Measurements from ENCODE around the gene ATP9A.

ATP9A gene

GRCh38 chr20:51710361-51710894 is 57.8 kb downstream of the ATP9A start:
- Histone ChIP-seq H3K36me3 (ENCODE audit: control insufficient read depth in 2 of 2, insufficient read depth in 1 of 2, low read length in 2 of 2) (no peaks in the 10 kb centered on the region; a peak in 1 of 3 replicates), H3K9me3 (ENCODE audit: control insufficient read depth, insufficient read depth, low read depth, low read length) (no peaks in the 10 kb centered on the region), H3K4me3 (ENCODE audit: low read depth, low read length) (no peak overlapping the region), H3K27ac (ENCODE audit: extremely low read depth, low read depth, low read length) (no peak overlapping the region), H3K4me1 (ENCODE audit: control insufficient read depth, insufficient read depth, low read length) (peaks cover 4% of the 10 kb centered on the region; the same call in 1 of the 2 replicates)
- ChIA-PET POLR2A (no interaction called here), CTCF (interaction anchor here (1.2 kb wide), 1 partner anchor 10 kb away, joined by 3 read pairs; no protein-coding TSS in a partner anchor)
- TF ChIP-seq BCL11A (tag by site-specific recombination; IDR thresholded peaks at IDR 0.05; ENCODE audit: low read depth): no peak
- no peak for TF ChIP-seq ZNF776 (tag by site-specific recombination; IDR thresholded peaks at IDR 0.05; ENCODE audit: borderline replicate concordance)
- no peak for TF ChIP-seq ZNF48 (tag by site-specific recombination; IDR thresholded peaks at IDR 0.05)
- TF ChIP-seq, protein P1, sequence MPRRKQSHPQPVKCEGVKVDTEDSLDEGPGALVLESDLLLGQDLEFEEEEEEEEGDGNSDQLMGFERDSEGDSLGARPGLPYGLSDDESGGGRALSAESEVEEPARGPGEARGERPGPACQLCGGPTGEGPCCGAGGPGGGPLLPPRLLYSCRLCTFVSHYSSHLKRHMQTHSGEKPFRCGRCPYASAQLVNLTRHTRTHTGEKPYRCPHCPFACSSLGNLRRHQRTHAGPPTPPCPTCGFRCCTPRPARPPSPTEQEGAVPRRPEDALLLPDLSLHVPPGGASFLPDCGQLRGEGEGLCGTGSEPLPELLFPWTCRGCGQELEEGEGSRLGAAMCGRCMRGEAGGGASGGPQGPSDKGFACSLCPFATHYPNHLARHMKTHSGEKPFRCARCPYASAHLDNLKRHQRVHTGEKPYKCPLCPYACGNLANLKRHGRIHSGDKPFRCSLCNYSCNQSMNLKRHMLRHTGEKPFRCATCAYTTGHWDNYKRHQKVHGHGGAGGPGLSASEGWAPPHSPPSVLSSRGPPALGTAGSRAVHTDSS (tag by site-specific recombination; IDR thresholded peaks at IDR 0.05): no peak
- TF ChIP-seq ZNF114 (tag by site-specific recombination; IDR thresholded peaks at IDR 0.05): no peak
- TF ChIP-seq REPIN1 (tag by site-specific recombination; IDR thresholded peaks at IDR 0.05; ENCODE audit: low read depth): no peak
- no peak for TF ChIP-seq ZNF112 (tag by site-specific recombination; IDR thresholded peaks at IDR 0.05)
- TF ChIP-seq ZNF785 (tag by site-specific recombination; IDR thresholded peaks at IDR 0.05): no peak
- no peak for TF ChIP-seq ZNF311 (tag by site-specific recombination; IDR thresholded peaks at IDR 0.05; ENCODE audit: borderline replicate concordance)
- no peak for TF ChIP-seq ZNF76 (tag by site-specific recombination; IDR thresholded peaks at IDR 0.05; ENCODE audit: borderline replicate concordance, low read depth)
- no peak for TF ChIP-seq FEZF1 (tag by site-specific recombination; IDR thresholded peaks at IDR 0.05)
- TF ChIP-seq KLF7 (tag by site-specific recombination; IDR thresholded peaks at IDR 0.05; ENCODE audit: borderline replicate concordance): no peak
- no peak for TF ChIP-seq GLIS2 (tag by site-specific recombination; IDR thresholded peaks at IDR 0.05)
- no peak for TF ChIP-seq ZSCAN23 (tag by site-specific recombination; IDR thresholded peaks at IDR 0.05)
- no peak for TF ChIP-seq ZNF19 (tag by site-specific recombination; IDR thresholded peaks at IDR 0.05; ENCODE audit: low read depth)
- no peak for TF ChIP-seq ZNF830 (tag by site-specific recombination; IDR thresholded peaks at IDR 0.05; ENCODE audit: low read depth)
- TF ChIP-seq, protein P2, sequence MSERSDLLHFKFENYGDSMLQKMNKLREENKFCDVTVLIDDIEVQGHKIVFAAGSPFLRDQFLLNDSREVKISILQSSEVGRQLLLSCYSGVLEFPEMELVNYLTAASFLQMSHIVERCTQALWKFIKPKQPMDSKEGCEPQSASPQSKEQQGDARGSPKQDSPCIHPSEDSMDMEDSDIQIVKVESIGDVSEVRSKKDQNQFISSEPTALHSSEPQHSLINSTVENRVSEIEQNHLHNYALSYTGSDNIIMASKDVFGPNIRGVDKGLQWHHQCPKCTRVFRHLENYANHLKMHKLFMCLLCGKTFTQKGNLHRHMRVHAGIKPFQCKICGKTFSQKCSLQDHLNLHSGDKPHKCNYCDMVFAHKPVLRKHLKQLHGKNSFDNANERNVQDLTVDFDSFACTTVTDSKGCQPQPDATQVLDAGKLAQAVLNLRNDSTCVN (tag by site-specific recombination; optimal IDR thresholded peaks at IDR 0.05): no peak
- TF ChIP-seq SP2 (tag by site-specific recombination; IDR thresholded peaks at IDR 0.05): no peak

DNA sequence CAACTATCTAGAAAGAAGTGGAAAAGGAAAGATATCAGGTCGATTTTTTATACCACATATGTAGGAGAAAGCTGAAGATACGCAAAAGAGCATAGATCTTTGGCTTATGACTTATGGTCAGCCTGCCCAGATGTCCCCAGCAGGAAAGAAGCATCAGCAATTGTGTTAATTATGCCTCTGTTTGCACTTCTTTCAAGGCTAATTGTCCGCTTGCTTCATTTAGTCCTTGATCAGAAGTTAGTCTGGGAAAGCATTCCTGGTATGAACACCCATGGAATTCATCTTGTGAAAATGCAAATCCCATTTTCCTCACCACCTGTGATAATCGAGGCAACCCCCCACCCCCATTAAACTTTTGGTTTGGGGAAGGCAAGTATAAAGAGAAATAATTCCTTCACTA is 62.8 kb downstream of the ATP9A start:
- no peak for TF ChIP-seq ZNF658 (tag by site-specific recombination; IDR thresholded peaks at IDR 0.05)
- TF ChIP-seq IKZF3 (tag by site-specific recombination; IDR thresholded peaks at IDR 0.05): no peak
- TF ChIP-seq ZNF23 (tag by site-specific recombination; IDR thresholded peaks at IDR 0.05; ENCODE audit: borderline replicate concordance): no peak
- no peak for TF ChIP-seq ZNF24 (tag by site-specific recombination; IDR thresholded peaks at IDR 0.05)
- TF ChIP-seq ZBTB21 (tag by site-specific recombination; IDR thresholded peaks at IDR 0.05): no peak
- TF ChIP-seq ZNF146 (tag by site-specific recombination; IDR thresholded peaks at IDR 0.05): no peak
- TF ChIP-seq ZIC2 (tag by site-specific recombination; IDR thresholded peaks at IDR 0.05): no peak
- no peak for TF ChIP-seq ZNF544 (tag by site-specific recombination; IDR thresholded peaks at IDR 0.05)
- TF ChIP-seq ZNF561 (tag by site-specific recombination; IDR thresholded peaks at IDR 0.05; ENCODE audit: borderline replicate concordance): no peak
- TF ChIP-seq OSR2 (tag by site-specific recombination; IDR thresholded peaks at IDR 0.05): no peak
- TF ChIP-seq ZNF629 (tag by site-specific recombination; IDR thresholded peaks at IDR 0.05): no peak
- no peak for TF ChIP-seq ZNF175 (tag by site-specific recombination; IDR thresholded peaks at IDR 0.05)
- no peaks in the 10 kb centered on the region; a peak in 1 of 3 replicates for H3K36me3 ChIP-seq (ENCODE audit: control insufficient read depth in 2 of 2, insufficient read depth in 1 of 2, low read length in 2 of 2)
- no peak overlapping the region for H3K27ac ChIP-seq (ENCODE audit: extremely low read depth, low read depth, low read length)
- ChIA-PET POLR2A (no interaction called here), CTCF (interaction anchor here (0.6 to 1.1 kb wide), 2 partner anchors 226 to 366 kb away, joined by 3 to 4 read pairs; no protein-coding TSS in a partner anchor)
- no peak overlapping the region for H3K4me3 ChIP-seq (ENCODE audit: low read depth, low read length)
- H3K4me1 ChIP-seq (ENCODE audit: control insufficient read depth, insufficient read depth, low read length): peaks cover 13% of the 10 kb centered on the region
- H3K9me3 ChIP-seq (ENCODE audit: control insufficient read depth, insufficient read depth, low read depth, low read length): no peaks in the 10 kb centered on the region

All from HEK293 (cell line).